Ramos (cell line): ENCODE measurements around the gene ECM1.

Experiments
- in situ Hi-C: fragments of 300-500 bp; cut with MboI; formaldehyde crosslinking; loops from one replicate; pipeline ENCODE4 v1.14.3; 2022; ENCODE audit warnings: low sequenced_read_pairs; ENCODE audit not compliant: unreplicated experiment

Gene ECM1

DNA sequence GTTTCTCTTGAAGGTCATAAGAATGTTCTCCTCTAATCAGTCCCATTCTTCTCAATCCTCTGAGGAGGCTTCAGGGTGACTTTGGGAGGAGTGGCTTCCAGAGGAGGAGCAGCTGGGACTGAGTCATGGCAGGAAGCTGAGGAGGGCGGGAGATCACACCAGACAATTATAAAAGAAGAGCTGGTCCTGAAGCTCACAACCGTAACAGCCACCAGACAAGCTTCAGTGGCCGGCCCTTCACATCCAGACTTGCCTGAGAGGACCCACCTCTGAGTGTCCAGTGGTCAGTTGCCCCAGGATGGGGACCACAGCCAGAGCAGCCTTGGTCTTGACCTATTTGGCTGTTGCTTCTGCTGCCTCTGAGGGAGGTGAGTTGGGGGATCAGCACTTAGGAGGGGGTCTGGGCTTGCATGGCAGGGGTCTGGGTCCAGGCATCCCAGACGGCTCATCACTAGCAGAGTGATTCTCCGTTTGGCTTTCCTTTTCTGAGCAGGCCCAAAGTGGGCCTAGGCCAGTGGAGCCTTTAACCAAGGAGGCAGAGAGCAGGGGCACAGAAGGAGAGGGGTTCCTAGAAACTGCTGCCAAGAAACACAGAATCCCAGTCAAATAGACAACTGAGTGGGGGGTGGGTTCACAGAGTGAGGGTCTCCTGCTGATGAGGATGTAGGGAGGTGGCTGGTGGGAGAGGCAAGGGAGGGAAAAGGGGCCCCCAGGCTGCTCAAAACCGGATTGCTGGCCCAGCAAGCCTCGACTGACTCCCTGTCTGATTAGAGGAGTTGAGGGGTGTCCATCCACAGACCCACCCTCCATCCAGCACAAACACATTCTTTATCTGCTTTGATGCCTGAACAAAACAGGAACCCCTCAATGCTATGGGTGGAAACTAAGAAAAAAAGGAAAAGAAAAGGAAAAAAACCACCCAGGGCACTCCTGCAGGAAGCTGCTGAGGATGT, at the start of gene ECM1:
Gene ECM1 (plus strand): TSS at position 198 of the 953 bp plus-strand sequence. CDS start 101 bp downstream, at position 299.
- in situ Hi-C loops, result no loop called here

DNA sequence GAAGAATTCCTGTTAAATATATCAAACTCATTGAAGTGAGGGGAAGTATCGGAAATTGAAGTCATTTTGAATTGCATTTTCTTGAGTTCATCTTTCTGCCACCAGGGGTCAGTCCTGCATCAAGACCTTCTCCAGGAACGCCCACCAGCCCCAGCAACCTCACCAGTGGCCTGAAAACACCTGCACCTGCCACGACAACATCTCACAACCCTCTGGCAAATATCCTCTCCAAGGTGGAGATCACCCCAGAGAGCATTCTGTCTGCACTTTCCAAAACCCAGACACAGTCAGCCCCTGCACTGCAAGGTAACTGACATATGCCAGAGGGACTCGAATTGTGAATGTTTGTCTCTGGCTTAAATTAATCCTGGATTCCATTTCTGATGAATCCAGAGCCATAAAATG, 43.5 kb upstream of the ECM1 start:
- in situ Hi-C loops, result loop anchor here (5.0 kb wide), 1 partner anchor 68 kb away; no protein-coding TSS in a partner anchor

DNA sequence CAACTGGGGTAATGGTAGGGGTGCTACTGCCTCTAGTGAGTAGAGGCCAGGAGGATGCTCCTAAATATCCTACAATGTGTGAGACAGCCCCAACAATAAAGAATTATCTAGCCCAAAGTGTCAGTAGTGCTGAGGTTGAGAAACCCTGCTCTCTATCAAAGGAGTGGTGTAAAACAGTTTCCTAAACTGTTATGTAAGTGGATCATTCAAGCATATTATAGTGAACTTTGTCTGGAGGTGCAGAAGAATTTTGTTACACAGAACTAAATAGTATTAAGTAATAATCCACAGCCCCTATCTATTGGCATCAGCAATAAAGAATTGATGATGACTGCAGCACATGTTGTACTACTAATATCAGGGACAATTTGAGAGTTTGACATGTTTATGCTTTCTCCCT, 40.9 kb upstream of the ECM1 start:
- in situ Hi-C loops, result no loop called here

DNA sequence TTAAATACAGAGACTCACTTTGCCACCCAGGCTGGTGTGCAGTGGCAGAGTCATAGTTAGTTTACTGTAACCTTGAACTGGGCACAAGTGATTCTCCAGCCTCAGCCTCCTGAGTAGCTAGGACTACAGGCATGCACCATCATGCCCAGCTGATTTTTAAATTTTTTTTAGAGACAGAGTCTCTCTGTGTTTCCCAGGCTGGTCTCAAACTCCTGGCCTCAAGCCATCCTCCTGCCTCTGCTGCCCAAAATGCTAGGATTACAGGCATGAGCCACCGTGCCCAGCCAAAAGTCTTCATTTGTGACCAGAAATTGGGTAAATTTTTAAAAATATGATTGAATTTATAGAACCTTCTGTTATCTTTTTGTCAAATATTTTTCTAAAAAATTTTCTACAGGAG, 38.6 kb upstream of the ECM1 start:
- in situ Hi-C loops, result no loop called here

DNA sequence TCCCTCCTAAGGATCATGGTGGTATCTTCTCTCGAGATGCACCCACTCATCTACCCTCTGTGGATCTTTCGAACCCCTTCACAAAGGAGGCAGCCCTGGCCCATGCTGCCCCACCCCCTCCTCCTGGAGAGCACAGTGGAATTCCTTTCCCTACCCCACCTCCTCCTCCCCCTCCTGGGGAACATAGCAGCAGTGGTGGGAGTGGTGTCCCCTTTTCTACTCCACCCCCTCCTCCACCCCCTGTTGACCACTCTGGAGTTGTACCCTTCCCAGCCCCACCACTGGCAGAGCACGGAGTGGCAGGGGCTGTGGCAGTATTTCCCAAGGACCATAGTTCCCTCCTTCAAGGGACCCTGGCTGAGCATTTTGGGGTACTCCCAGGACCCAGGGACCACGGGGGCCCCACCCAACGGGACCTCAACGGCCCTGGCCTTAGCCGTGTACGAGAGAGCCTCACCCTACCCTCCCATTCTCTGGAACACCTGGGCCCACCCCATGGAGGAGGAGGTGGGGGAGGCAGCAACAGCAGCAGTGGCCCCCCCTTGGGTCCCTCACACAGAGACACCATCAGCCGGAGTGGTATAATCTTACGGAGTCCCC, 35.2 kb upstream of the ECM1 start:
- in situ Hi-C loops, result no loop called here

DNA sequence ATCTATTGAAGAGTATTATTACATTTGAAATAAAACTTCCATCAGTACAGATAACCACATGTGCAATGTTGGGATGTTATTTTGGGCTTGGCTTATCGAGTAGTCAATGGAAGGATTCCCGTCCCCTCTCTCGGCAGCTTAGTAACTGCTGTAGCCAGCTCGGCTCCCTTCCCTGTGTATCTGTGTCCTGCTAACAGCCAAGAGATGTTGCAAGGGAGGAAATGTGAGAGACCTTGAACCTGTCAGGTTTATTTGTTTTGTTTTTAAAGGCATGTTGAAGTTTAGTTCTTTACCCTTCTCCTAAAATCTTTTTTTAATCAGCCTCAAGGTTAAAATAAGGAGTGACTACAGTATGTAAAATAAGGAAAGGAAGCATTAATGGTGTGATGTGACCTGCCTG, 34.2 kb upstream of the ECM1 start:
- in situ Hi-C loops, result no loop called here

DNA sequence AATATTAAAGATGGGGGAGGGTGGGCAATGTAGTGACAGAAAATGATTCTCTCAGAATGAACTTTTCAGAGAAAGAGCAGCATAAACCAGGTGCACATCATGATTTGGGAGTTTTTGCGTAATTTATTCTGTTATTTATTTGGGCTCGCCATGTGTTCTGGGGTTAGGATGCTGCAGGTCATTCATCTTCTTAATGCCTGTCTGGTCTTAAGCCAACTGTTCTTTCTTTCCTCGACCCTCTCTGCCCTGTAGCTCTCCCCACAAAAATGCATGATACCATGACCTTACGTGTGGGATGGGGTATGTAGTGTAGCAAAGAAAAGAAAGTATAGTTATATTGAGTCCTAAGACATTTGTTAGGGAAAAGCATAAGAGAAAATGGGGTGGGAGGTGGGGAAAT, 33.0 kb upstream of the ECM1 start:
- in situ Hi-C loops, result no loop called here

DNA sequence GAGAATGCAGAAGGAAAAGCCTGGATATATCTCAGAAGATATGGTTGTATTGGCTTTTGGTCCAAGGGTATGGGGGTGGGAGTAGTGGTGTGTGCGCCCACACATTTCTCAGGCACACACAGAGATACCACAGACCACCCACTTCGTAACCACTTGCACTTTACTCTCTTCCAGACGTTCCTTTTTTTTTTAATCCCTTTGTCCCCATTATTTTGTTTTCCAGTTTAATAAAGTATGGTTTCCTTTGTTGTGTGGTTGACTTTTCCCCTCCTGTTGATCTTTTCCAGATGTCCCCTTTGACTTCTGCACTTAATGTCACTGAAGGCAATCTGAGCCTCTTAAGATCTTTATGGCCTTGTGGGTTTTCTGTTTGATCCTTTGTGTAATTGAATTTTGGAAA, 31.2 kb upstream of the ECM1 start:
- in situ Hi-C loops, result no loop called here

DNA sequence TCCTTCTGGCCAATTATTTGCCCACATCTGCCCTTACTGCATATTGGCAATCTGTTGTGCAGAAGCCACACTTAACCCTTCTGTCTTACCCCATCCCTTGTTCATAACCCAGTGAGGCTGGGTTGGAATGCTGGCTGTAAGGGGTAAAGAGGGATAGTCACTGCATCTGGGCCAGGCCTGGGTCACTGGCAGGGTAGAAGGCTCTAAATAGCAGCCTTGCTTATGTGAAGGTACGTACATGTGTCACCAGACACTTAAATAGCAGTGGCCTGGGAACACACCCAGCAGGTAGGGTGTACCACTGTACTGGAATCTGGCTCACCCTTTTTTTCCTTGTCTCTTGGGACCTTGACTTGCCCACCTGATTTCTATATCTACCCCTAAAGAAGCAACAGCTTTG, 30.6 kb upstream of the ECM1 start:
- in situ Hi-C loops, result no loop called here

DNA sequence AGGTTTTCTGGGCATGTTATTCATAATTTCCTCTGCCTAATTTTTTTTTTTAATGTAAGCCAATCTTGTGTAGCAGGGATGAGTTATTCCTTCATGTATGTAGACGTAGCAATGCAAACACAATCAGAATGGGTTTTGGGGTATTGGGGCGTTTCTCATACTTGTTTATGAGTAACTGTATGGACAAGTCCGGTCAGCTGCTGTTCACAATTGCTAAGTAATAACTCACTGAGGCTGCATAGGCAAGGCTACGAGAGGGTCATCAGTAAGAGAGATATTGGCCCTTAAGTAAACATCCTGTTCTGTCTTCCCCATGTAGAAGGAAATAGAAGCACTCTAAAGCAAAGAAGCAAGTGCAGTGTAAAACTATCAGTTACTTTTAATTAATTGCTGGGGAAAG, 30.2 kb upstream of the ECM1 start:
- in situ Hi-C loops, result no loop called here

DNA sequence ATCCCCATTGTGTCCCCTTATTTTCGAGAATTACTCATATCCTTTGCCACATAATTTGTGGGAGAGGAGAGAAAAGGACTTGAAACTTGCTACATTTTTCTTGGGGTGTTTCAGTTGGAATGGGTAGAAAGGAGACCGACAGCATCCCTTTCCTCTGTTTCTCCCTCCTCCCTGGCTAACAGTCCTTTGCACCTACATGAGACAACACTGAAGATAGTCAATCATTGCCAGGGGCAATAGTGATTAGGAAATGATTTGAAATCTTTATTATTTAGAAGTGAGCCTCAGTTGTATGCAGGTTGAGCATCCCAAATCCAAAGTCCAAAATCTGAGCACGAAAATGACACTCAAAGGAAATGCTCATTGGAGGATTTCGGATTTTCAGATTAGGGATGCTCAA, 28.5 kb upstream of the ECM1 start:
- in situ Hi-C loops, result no loop called here

DNA sequence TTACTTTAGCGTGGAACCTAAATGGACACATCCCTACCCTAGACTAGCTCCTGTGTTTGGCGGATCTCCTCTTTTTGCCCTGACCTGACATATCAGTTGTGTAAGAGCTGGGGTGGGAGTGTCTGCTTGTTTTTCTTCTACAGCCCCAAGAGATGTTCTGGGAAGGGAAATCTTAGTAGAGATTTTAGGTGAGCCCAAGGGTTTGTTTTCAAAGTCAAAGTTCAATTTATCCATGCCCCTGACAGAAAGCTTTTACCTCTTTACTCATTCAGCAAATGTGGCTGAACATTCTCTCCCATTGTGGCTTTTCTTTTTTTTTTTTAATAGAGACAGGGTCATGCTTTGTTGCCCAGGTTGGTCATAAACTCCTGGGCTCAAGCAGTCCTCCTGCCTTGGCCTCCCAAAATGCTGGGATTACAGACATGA, 28.0 kb upstream of the ECM1 start:
- in situ Hi-C loops, result no loop called here

DNA sequence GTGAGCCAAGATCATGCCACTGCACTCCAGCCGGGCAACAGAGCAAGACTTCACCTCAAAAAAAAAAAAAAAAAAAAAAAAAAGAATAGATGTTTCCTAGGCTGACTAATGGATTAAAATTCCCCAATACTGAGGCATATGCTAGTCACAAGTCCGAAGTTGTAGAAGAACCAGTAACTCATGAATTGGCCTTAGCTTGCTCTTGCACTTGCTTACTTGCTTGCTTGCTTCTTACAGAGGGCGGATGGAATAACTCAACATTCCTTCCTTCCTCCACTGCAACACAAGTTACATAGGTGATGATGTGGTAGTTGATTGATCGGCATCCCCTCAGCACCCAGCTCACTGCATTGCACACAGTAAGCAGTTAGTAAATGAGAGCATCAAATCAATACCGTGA, 23.5 kb upstream of the ECM1 start:
- in situ Hi-C loops, result no loop called here

DNA sequence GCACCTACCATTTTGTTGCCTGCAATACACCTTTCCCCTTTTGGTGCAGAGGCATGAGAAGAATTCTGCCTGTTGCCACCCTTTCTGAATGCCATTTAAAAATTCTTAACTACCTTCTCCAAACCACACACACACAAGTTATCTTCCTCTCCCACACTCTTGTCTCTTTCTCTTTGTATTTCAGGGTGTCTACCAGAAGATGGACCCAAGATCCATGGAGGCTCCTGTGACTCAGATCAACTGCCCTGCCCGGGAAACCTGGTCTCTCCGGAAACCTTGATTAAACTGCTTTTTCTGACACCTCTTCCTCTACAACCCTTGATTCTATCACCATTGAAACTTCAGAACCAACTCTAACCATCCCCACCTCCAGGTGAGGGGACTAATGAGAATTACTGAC, 23.0 kb upstream of the ECM1 start:
- in situ Hi-C loops, result no loop called here

DNA sequence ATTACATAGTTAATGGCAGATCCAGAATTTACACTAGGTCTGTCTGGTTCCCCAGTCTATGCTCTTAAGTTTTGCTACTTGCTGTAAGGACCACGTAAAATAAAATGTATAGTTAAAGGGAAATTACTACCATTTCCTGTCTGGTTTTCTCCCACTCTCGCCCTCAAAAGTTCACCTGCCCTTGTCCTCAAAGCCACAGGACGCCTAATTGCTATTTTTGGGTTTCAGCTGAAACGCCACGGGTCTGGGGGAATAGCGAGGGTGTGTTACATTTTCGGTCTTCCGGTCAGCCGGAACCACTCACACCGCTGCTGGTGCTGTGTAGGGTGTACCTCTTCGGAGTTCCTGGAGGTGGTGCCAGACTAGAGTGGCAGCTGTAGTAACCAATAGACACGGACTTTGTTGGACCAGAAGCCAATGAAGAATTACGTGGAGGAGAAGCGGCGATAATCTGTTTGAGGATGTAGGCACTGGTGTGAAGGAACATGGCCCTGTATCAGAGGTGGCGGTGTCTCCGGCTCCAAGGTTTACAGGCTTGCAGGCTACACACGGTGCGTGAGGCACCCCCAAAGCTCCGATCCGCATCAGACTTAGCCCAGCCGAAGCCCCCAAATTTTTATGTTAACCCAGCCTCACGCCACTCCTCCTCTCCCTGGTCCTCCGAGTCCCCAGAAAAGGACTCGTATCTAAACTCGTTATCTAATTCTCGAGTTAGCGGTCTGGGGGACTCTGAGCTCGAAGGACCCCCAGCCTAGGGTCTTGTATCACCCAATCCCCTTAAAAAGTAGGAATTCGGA, 20.7 kb upstream of the ECM1 start, which contains the start of gene TARS2:
Gene TARS2 (plus strand): TSS at position 454 of the 797 bp plus-strand sequence. CDS start 32 bp downstream, at position 486.
- in situ Hi-C loops, result no loop called here

DNA sequence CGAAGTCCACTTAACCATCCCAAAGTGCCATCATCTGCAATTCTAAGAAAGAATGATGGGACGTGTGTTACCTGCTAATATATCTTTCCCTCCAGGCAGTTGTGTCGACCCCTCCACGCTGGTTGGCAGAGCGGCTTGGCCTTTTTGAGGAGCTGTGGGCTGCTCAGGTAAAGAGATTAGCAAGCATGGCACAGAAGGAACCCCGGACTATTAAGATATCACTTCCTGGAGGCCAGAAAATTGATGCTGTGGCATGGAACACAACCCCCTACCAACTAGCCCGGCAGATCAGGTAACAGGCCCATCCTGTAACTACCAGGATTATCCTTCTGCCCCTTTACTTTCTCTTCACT, 20.2 kb upstream of the ECM1 start:
- in situ Hi-C loops, result no loop called here

DNA sequence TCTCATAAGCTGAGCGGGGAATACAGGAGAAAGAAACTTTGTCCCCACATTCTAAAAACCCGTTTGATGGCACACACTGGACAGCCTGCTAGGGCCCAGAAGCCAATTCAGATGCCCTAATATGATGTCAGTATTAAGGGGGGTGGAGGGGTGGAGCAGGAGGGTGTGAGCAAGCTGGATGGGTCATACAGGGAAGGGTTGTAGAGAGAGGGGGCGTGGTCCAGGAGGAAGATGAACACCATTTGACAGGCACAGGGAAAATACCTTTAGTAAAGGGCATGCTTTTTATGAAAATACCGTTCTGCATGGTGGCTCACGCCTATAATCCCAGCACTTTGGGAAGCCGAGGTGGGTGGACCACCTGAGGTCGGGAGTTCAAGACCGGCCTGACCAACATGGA, 14.7 kb upstream of the ECM1 start:
- in situ Hi-C loops, result no loop called here

DNA sequence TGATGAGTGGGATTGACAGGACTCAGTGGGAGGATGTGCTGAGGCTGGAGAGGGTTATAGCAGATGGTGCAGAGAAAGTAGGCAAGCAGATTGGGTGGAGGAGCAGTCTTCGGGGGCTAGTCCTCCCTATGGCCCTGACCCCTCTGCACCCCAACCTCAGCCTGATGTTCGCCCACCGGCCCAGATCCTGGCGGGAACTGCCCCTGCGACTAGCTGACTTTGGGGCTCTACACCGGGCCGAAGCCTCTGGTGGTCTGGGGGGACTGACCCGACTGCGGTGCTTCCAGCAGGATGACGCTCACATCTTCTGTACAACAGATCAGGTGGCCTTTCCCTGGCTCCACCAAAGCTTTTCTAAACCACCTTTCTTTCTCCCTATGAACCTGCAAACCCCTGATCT, 9.6 kb upstream of the ECM1 start:
- in situ Hi-C loops, result no loop called here

DNA sequence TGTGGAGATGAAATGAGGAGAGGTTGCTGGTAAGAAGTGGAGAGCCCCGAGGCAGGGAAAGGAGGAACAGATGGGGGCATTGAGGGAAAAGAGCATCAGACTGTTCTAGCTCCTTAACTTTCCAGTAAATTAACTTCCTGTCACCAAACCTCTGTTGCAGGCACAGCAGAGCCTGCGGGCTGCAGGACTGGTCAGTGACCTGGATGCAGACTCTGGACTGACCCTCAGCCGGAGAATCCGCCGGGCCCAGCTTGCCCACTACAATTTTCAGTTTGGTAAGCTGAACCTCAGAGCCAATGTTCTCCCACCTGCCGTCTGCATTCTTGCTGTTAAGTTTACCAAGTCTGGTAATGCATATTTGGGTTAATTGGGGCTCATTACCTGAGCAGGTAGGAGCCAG, 2.5 kb upstream of the ECM1 start:
- in situ Hi-C loops, result no loop called here

DNA sequence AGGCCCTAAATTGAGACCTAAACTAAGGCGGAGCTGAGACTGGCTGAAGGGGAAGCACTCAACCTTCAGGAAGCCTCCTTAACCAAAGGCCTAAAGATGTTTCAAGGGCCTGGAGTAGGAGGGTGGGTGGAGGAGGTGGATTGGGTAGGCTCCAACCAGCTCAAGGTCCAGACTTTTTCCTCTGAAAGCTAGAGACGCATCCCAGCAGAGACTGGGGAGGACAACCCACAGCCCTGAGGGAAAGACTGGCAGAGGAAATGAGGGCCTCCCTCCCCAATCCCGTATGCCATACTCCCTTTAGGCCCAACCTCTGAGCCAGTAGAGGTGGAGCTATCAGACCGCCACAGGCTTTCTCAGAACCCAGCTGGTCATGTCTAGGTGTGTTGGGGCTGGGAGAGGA, 1.1 kb downstream of the ECM1 start:
- in situ Hi-C loops, result no loop called here

DNA sequence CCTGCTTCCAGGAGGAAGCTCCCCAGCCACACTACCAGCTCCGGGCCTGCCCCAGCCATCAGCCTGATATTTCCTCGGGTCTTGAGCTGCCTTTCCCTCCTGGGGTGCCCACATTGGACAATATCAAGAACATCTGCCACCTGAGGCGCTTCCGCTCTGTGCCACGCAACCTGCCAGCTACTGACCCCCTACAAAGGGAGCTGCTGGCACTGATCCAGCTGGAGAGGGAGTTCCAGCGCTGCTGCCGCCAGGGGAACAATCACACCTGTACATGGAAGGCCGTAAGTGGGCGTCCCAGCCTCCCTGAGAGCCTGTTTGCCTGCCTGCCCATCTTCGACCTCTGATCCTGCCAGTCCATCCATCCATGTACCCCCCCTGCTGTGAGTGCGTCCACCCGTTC, 3.6 kb downstream of the ECM1 start:
- in situ Hi-C loops, result no loop called here
